GM21717 (cell line): ENCODE measurements around the gene PIBF1.
"Not testable (repeated sequence)": the region's sequence is repeated elsewhere in the genome, so short reads cannot be mapped to it uniquely, and the experiment has no call there.

Experiments used
- ATAC-seq: cut with Tn5 transposase; IDR thresholded peaks from one replicate; pipeline ENCODE4 v1.9.1; 2021; ENCODE audit warnings: mild to moderate bottlenecking, moderate library complexity; ENCODE audit not compliant: unreplicated experiment

Gene PIBF1

GRCh38 chr13:73001971-73002370 is 220.0 kb downstream of the PIBF1 start:
- no peak for ATAC-seq

DNA sequence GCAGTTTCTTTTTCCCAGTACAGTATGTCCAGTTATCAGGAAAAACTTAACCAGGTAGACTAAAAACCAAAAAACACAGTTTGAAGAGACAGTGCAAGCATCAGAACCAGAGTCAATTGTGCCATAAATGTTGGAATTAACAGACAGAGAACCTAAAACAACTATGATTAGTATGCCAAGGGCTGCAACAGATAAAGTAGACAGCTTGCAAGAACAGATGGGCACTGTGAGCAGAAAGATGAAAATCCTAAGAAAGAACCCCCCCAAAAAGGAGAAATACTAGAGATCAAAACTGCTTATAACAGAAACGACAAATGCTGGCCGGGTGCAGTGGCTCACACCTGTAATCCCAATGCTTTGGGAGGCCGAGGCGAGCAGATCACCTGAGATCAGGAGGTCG is 229.8 kb downstream of the PIBF1 start:
- ATAC-seq: no peak

GRCh38 chr13:73015805-73016204 is 233.9 kb downstream of the PIBF1 start:
- no peak for ATAC-seq

GRCh38 chr13:73018336-73018735 is 236.4 kb downstream of the PIBF1 start:
- ATAC-seq: no peak

DNA sequence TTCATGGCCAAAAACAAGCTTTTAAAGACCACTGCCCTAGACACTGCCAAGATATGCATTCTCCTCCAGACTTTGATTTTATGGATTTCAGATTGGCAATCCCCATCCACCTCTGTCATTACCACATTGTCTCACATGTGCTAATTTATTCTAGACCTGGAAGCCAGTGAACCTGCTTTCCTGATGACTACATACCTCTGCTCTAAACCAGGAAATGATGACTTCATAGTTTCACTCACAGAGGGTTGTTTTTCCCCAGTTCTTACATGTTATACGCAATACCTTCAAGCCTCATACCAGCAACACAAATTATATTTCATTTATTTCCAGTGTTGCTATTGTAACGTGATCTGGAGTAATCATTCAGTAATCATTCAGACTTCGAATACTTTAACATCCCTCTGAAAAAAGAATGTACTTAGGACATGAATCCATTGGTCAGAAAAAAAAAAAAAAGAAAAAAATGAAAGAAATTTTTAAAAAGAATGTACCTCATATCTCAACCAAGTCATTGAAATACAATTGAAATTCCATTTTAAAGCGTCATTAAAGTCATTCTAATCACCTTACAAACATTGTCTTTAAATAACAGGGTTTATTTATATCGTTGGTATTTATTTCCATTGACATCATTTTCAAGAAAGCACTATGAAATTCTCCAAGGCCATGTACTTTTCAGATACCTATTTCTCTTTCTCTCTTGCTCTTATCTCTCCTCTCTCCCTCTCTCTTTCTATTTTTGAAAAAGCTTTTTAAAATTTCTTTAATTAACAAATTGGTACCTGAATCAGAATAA is 243.5 kb downstream of the PIBF1 start:
- no peak for ATAC-seq

- ATAC-seq: no peak
Measured at GRCh38 chr13:73034901-73035300, 253.0 kb downstream of the PIBF1 start.

- ATAC-seq: no peak
Measured at GRCh38 chr13:73035660-73036059, 253.7 kb downstream of the PIBF1 start.

GRCh38 chr13:73036566-73036965 is 254.6 kb downstream of the PIBF1 start:
- ATAC-seq: no peak

DNA sequence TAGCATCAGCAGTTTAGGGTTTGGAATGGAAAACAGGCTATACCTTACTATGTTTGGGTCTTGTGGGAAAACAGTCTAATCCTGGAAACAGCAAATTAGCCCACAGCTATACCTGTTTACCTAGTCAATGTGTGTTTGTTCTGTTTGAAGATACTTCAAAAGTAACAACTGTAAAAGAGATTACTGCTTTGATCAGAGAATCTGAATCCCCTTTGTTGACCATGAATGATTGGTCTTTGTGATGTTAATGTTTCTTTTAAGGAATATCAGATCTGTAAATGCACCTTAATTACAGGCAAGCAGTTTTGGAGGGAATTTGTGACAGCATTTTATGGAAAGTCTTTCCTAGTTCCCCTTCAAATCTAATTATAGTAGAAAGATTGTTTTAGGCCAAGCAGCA is 256.1 kb downstream of the PIBF1 start:
- no peak for ATAC-seq

- ATAC-seq: no peak
Measured at GRCh38 chr13:73039201-73040108, 257.5 kb downstream of the PIBF1 start.

GRCh38 chr13:73040484-73040883 is 258.6 kb downstream of the PIBF1 start:
- ATAC-seq: no peak

DNA sequence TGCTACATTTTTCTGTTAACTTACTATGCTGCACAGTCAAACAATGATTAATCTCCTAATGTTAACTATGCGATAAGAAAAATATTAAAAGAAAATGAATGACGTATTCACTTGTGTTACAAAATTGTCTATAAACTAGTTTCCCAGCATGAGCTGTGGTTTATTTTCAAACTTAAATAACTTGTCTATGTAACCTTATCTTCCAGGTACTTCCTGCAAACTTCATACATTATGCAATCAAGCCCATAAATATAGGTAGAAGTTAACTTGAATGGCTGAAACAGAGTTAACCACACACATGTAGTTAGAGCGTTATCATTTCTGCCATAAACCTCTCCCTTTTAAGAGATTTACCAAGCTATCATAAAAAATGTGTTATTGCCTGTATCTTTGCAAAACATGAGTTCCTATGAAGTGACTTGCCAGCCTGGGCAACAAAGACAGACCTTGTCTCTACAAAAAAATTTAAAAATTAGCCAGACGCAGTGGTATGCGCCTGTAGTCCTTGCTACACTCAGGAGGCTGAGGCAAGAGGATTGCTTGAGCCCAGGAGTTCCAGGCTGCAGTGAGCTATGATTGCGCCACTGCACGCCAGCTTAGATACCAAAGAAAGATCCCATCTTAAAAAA is 259.1 kb downstream of the PIBF1 start:
- no peak for ATAC-seq

GRCh38 chr13:73045031-73045430 is 263.1 kb downstream of the PIBF1 start:
- no peak for ATAC-seq

DNA sequence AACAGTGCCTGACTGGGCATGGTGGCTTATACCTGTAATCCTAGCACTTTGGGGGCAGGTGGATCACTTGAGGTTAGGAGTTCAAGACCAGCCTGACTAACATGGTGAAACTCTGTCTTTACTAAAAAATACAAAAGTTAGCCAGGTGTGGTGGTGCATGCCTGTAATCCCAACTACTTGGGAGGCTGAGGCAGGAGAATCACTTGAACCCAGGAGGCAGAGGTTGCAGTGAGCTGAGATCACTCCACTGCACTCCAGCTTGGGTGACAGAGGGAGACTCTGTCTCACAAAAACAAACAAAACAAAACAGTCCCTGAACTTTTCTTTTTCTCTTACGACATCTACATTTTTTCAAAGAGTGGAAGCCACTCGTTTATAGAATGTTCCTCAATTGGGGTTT is 266.7 kb downstream of the PIBF1 start:
- not testable (repeated sequence) for ATAC-seq

- no peak for ATAC-seq
Measured at GRCh38 chr13:73054712-73055111, 272.8 kb downstream of the PIBF1 start.

DNA sequence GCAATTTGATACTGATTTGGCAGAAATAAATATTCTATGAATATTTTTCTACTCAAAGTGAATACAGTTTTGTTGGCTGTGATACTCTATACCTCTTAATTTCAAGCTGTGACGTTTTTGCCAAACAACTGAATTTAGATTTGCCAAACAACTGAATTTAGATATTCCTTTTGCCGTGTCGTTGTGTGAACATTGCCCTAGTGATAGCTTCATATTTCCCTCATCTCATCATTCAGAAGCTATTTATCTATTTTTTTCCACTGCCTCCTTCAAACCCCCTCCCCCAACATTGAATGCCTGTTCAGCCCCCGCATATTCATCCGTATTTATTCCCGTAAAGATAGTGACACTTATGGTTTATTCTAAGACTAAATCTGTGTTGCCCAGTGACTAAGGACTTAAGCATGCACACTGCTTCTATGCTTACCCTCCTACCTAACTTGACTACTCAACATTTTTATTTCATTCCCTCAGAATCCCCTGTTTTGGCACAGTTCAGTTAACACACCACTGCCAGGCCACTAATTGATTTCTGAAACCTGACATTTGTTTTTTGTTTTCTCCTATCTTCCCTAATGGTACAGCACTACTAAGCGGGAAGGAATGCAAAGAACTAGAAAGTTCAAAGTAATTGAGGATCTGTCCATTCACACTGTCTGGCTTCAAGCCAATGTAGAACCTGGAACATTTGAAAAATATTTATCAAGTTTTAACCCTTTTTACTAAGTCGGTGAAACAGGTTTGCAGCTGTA is 274.1 kb downstream of the PIBF1 start:
- ATAC-seq: no peak

DNA sequence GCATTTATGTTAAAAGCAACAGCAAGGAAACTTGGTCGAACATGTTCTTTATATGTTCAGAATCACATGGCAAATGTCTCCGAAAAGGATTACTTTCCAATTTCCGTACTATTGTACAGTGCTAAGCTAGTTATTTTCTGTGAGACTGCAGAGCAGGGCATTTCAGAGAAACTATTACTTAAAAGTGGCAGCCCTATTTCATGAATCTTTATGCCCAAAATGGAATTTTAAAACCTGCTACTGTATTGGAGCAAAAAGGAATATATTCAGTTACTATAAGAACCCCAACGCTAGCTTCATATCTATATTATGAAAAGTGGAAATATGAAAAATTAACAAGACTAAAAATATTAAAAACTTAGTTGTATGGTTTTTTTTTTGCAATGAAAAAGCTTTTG is 274.6 kb downstream of the PIBF1 start:
- ATAC-seq: no peak

DNA sequence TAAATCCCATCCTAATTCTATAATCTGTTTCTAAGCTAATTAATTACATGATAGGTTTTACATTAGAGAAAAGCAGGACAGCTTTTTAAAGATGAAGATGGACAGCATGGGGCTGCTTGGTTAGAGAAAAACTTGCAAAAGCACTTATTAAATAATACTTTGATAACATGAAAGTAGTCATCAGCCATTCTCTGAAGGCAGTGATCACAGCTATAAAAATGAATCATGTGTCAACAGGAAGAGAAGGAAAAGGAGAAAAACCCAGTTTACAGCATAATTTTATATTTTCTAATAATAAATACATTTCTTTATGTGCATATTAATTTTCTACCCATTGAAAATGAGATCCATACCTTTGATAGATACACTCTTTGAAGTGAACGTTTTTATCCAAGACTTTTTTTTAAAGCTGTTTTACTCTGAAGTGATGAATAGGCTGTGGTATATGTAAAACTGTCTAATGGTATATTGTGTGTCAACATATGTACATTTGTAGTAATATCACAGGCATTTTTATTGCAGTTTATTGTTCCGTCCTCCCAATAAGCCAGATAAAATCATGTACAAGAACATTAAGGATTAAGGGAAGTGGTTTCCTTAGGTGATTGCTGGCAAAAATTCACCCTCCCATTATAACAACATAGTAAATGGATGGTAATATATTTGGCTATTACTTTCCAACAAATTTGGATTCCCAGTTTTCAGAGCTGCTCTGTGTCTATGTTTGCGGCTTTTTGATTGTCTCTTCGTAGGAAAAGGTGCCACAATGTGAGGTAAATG is 275.5 kb downstream of the PIBF1 start:
- no peak for ATAC-seq

GRCh38 chr13:73058064-73058313 is 276.1 kb downstream of the PIBF1 start:
- no peak for ATAC-seq

DNA sequence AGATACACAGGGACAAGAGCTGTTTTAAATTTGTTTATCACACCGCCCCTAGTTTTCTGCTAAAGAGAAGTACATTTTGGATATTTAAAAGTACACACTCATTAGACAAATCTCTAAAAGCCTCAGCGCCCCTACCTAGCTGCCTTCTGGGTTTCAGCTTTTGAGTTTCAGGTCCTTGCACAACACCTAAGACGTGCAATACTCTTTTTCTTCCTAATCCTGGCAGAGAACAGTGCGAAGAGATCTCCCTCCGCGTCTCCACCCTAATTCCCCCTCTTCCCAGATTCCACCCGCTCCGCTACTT is 276.5 kb downstream of the PIBF1 start:
- ATAC-seq: peak; percentile 22
